MCF 10A (cell line): ENCODE results near the gene INPP4A. TPM values are rescaled to one million over a fixed set of nuclear protein-coding genes. Genes with fewer than 3 reads are reported as not detected.

Source experiments
- BruUV-seq: library from RNA; stranded (reverse); fragments of 400-500 nt; replicated peaks from 2 replicates; lab custom pipeline; 2021; lab: Mats Ljungman, UMichigan
- CTCF ChIA-PET: fragments of 300-600 bp; sonication (Branson Sonifier 250); formaldehyde crosslinking; extraction: SDS; loops from one replicate; lab custom pipeline; 2021; ENCODE audit warnings: antibody characterized with exemption, inconsistent platforms; lab: Yijun Ruan, JAX
- POLR2A ChIA-PET: fragments of 300-600, 350-650 bp; sonication (Branson Sonifier 250); formaldehyde crosslinking; extraction: SDS; loops from one replicate; lab custom pipeline; 2020; ENCODE audit warnings: antibody characterized with exemption, inconsistent platforms; lab: Yijun Ruan, JAX
- DNase-seq: peaks from one replicate; pipeline ENCODE4 v3.0.0-alpha.2; 2018; ENCODE audit not compliant: unreplicated experiment
- H3K27ac Mint-ChIP-seq: one replicate; pipeline ENCODE4 v1.8.0; 2022; ENCODE audit warnings: mild to moderate bottlenecking, low read depth, mixed read lengths; ENCODE audit not compliant: unreplicated experiment
- H3K27me3 Mint-ChIP-seq: one replicate; pipeline ENCODE4 v1.8.0; 2022; ENCODE audit warnings: mixed read lengths; ENCODE audit not compliant: insufficient read depth, unreplicated experiment
- H3K36me3 Mint-ChIP-seq: one replicate; pipeline ENCODE4 v1.8.0; 2022; ENCODE audit warnings: mild to moderate bottlenecking, moderate library complexity, mixed read lengths; ENCODE audit not compliant: insufficient read depth, unreplicated experiment
- H3K4me1 Mint-ChIP-seq: one replicate; pipeline ENCODE4 v1.8.0; 2022; ENCODE audit warnings: mixed read lengths; ENCODE audit not compliant: insufficient read depth, unreplicated experiment
- H3K4me3 Mint-ChIP-seq: one replicate; pipeline ENCODE4 v1.8.0; 2022; ENCODE audit warnings: mild to moderate bottlenecking, moderate library complexity, mixed read lengths; ENCODE audit not compliant: unreplicated experiment
- H3K9me3 Mint-ChIP-seq: one replicate; pipeline ENCODE4 v1.8.0; 2022; ENCODE audit warnings: mixed read lengths; ENCODE audit not compliant: unreplicated experiment
- intact Hi-C: fragments of 100-400 bp; cut with micrococcal nuclease; formaldehyde crosslinking; loops from 2 replicates; pipeline ENCODE4 v1.14.1; 2022
- total RNA-seq: library from RNA; stranded (reverse); gene quantifications from 2 replicates; pipeline ENCODE4 v1.2.3, GENCODE V29; 2022
- TF ChIP-seq, protein P1 (sequence below): fragments of 200-600 bp; IDR thresholded peaks from one replicate; pipeline ENCODE4 v1.8.0; 2022; ENCODE audit warnings: antibody characterized with exemption, mild to moderate bottlenecking; ENCODE audit not compliant: unreplicated experiment

Gene INPP4A
- total RNA-seq, 1 experiment from 2014 or later: 21.5 TPM

- DNase-seq: no peak
- ChIA-PET CTCF (interaction anchor here (0.7 kb wide), 1 partner anchor 351 kb away, joined by 6 read pairs; no protein-coding TSS in a partner anchor), POLR2A (interaction anchor here (1.1 kb wide), 1 partner anchor 12 kb away, joined by 4 read pairs; no protein-coding TSS in a partner anchor)
- Mint-ChIP-seq H3K27me3 (no peaks in the 10 kb centered on the region), H3K27ac (no peak overlapping the region), H3K36me3 (no peaks in the 10 kb centered on the region), H3K9me3 (no peaks in the 10 kb centered on the region), H3K4me1 (peaks cover 12% of the 10 kb centered on the region), H3K4me3 (no peak overlapping the region)
- intact Hi-C loops: no loop called here
- TF ChIP-seq, protein P1, sequence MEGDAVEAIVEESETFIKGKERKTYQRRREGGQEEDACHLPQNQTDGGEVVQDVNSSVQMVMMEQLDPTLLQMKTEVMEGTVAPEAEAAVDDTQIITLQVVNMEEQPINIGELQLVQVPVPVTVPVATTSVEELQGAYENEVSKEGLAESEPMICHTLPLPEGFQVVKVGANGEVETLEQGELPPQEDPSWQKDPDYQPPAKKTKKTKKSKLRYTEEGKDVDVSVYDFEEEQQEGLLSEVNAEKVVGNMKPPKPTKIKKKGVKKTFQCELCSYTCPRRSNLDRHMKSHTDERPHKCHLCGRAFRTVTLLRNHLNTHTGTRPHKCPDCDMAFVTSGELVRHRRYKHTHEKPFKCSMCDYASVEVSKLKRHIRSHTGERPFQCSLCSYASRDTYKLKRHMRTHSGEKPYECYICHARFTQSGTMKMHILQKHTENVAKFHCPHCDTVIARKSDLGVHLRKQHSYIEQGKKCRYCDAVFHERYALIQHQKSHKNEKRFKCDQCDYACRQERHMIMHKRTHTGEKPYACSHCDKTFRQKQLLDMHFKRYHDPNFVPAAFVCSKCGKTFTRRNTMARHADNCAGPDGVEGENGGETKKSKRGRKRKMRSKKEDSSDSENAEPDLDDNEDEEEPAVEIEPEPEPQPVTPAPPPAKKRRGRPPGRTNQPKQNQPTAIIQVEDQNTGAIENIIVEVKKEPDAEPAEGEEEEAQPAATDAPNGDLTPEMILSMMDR: no peak
- BruUV-seq: no TSS peak
Observed at GRCh38 chr2:98467082-98467536, 22.5 kb downstream of the INPP4A start.

- no peaks in the 10 kb centered on the region for H3K9me3 Mint-ChIP-seq
- H3K27me3 Mint-ChIP-seq: no peaks in the 10 kb centered on the region
- no TSS peak for BruUV-seq
- ChIA-PET CTCF (no interaction called here), POLR2A (interaction anchor here (1.1 kb wide), 1 partner anchor 12 kb away, joined by 4 read pairs; no protein-coding TSS in a partner anchor)
- TF ChIP-seq, protein P1: no peak
- H3K27ac Mint-ChIP-seq: no peak overlapping the region
- no peak overlapping the region for H3K4me3 Mint-ChIP-seq
- H3K36me3 Mint-ChIP-seq: no peaks in the 10 kb centered on the region
- peaks cover 12% of the 10 kb centered on the region for H3K4me1 Mint-ChIP-seq
- intact Hi-C loops: no loop called here
- DNase-seq: no peak
Observed at GRCh38 chr2:98467652-98468051, 23.0 kb downstream of the INPP4A start.

DNA sequence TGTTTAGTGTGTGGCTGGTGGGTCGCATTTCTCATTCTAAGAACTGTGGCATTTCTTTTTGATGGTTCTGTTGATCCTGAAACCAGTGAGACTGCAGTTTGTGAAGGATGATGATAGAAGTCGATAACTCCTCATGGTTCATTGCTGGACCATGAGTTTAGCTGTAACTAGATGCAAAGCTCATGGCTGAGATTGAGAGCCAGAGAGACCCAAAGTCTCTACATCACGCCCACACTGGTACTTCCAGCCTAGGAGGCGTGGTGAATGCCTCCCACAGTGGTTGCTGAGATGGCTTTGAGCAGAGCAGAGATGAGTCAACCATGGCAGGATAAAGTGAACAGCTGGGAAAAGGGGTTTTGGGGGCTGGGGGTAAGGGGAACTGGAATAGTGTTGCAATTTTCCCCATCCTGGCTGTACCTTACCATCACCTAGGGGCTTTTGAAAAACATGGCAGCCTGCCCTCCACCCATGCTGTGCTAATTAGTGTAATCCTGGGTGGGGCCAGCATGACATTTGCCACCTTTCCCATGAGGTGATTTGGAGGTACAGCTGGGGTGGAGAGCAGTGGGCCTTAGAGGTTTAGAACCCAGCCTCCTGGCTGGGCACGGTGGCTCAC is 24.1 kb downstream of the INPP4A start:
- BruUV-seq: no TSS peak
- peaks cover 12% of the 10 kb centered on the region for H3K4me1 Mint-ChIP-seq
- H3K9me3 Mint-ChIP-seq: no peaks in the 10 kb centered on the region
- ChIA-PET POLR2A (interaction anchor here (0.6 kb wide), 2 partner anchors 285 to 635 kb away, joined by 3 to 4 read pairs; no protein-coding TSS in a partner anchor), CTCF (interaction anchor here (0.7 kb wide), 1 partner anchor 254 kb away, joined by 3 read pairs; no protein-coding TSS in a partner anchor)
- no peaks in the 10 kb centered on the region for H3K36me3 Mint-ChIP-seq
- TF ChIP-seq, protein P1: no peak
- H3K4me3 Mint-ChIP-seq: no peak overlapping the region
- H3K27me3 Mint-ChIP-seq: no peaks in the 10 kb centered on the region
- DNase-seq: peak; percentile 38
- intact Hi-C loops: no loop called here
- no peak overlapping the region for H3K27ac Mint-ChIP-seq

GRCh38 chr2:98469862-98470544 is 25.3 kb downstream of the INPP4A start:
- H3K4me3 Mint-ChIP-seq: no peak overlapping the region
- H3K27ac Mint-ChIP-seq: no peak overlapping the region
- no peaks in the 10 kb centered on the region for H3K36me3 Mint-ChIP-seq
- CTCF ChIA-PET: interaction anchor here (1.1 kb wide), 1 partner anchor 24 kb away, joined by 5 read pairs; no protein-coding TSS in a partner anchor
- POLR2A ChIA-PET: no interaction called here
- no TSS peak for BruUV-seq
- H3K27me3 Mint-ChIP-seq: no peaks in the 10 kb centered on the region
- DNase-seq: no peak
- H3K4me1 Mint-ChIP-seq: peaks cover 13% of the 10 kb centered on the region
- intact Hi-C loops: no loop called here
- TF ChIP-seq, protein P1: no peak
- no peaks in the 10 kb centered on the region for H3K9me3 Mint-ChIP-seq
